ENCODE measurements around the gene ESX1.

The ESX1 gene

DNA sequence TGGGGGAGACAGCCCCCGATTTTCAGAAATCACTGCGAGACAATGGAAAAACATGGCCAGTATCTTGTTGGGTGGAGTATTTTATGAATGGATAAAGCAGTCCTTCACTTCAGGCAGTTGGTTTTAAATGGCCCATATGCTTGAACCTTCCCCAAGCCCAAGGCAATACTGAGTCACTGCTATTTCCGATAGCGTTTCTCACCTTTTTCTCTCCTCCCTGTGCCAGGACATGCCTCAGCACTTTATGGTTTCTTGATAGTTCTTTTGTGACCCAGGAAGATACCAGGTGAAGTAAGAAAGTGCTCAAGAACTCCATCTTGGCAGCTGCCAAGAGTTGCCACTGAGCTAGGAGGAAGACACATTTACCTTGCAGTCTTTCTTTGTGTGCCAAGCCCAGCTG, 26.8 kb upstream of the ESX1 start:
- TF ChIP-seq, protein P1, sequence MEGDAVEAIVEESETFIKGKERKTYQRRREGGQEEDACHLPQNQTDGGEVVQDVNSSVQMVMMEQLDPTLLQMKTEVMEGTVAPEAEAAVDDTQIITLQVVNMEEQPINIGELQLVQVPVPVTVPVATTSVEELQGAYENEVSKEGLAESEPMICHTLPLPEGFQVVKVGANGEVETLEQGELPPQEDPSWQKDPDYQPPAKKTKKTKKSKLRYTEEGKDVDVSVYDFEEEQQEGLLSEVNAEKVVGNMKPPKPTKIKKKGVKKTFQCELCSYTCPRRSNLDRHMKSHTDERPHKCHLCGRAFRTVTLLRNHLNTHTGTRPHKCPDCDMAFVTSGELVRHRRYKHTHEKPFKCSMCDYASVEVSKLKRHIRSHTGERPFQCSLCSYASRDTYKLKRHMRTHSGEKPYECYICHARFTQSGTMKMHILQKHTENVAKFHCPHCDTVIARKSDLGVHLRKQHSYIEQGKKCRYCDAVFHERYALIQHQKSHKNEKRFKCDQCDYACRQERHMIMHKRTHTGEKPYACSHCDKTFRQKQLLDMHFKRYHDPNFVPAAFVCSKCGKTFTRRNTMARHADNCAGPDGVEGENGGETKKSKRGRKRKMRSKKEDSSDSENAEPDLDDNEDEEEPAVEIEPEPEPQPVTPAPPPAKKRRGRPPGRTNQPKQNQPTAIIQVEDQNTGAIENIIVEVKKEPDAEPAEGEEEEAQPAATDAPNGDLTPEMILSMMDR (IDR thresholded peaks at IDR 0.05; ENCODE audit: low read depth, low read length): no peak
- DNase-seq (ENCODE audit: extremely low read depth, low read depth): no peak

DNA sequence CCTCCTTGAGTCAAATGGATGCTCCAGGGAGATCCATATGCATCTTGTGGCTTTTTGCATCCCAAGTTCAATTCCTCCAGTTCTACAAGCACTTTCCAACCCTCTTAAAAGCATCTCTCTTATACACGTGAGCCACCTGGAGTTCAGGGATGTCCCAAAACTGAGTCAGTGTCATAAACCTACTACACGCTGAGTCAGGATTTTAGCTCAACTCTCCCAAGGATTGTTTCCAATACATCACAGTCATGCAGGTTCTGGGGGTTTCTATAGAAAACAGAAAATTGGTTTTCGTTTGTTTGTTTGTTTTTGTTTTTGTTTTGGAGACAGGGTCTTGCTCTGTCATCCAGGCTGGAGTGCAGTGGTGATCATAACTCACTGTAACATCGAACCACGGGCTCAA, 25.9 kb upstream of the ESX1 start:
- DNase-seq (ENCODE audit: extremely low read depth, low read depth): no peak
- TF ChIP-seq, protein P1 (IDR thresholded peaks at IDR 0.05; ENCODE audit: low read depth, low read length): no peak

DNA sequence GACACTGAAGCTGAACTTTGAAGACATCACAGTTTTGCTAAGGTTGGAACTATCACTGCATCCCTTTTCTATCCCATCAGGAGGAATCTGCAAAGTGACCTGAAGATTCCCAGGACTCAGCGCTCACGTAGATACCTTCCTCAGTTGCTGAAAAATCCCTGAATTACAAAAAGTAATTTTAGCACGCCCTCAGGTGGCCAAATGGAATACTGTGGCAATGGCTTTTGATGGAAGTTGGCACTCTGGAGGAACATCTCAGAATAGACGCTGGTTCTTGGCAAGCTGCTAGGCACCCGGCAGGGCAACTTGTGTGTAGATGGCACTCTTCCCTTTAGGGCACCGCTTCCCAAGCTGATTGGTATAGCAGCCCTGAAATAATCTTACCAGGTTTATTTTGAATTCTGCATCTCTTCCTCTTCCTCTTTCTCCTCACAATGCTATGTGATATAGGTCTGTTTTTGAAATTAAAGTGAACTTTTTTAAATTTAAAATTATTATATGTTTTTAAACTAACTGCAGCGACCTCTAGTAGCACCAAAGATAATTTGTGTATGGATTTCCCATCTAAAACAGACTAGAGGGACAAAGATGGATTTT, 16.3 kb upstream of the ESX1 start:
- TF ChIP-seq, protein P1 (IDR thresholded peaks at IDR 0.05; ENCODE audit: low read depth, low read length): peak; percentile 68
- DNase-seq (ENCODE audit: extremely low read depth, low read depth): no peak

DNA sequence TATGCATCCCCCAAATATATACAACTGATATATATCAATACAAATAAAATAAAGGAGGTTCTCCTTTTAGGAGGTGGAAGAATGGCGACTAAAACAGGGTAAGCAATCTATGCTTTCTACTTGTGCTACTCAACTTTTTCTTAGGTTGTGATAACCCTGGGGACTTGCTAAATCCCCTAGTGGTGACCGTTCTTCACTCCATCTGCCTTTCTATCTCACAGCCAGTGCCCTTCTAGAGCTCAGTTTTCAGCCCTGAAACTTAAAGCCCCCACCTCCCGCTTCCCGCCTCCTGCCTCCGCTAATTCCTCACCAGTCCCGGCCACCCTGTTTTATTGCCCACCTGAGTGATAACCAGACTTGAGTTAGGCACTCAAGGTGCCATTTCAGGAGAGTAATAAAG, 15.5 kb upstream of the ESX1 start:
- DNase-seq (ENCODE audit: extremely low read depth, low read depth): no peak

DNA sequence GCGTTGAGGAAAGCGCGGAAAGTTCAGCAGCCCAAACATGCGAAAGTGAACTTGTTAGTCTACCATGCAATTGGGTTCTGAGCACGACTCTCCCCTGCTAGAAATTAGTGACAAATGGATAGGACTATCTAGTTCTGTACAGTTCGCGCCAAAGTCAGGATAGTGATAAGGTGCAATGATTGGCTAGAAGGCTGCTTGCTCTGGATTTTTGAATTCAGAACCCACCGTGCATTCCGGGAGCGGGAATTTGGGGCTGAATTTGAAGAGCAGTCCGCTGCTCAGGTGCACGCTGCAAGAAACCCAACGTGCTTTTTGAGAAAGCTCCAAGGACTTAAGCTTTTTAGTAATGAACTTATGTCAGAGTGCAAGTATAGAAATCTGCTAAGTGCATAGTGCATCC, 732 bp upstream of the ESX1 start:
- TF ChIP-seq, protein P1 (IDR thresholded peaks at IDR 0.05; ENCODE audit: low read depth, low read length): no peak
- DNase-seq (ENCODE audit: extremely low read depth, low read depth): no peak

More for the DNA sequence above, 15.5 kb upstream of the ESX1 start:
- TF ChIP-seq, protein P1 (IDR thresholded peaks at IDR 0.05; ENCODE audit: low read depth, low read length): no peak

DNA sequence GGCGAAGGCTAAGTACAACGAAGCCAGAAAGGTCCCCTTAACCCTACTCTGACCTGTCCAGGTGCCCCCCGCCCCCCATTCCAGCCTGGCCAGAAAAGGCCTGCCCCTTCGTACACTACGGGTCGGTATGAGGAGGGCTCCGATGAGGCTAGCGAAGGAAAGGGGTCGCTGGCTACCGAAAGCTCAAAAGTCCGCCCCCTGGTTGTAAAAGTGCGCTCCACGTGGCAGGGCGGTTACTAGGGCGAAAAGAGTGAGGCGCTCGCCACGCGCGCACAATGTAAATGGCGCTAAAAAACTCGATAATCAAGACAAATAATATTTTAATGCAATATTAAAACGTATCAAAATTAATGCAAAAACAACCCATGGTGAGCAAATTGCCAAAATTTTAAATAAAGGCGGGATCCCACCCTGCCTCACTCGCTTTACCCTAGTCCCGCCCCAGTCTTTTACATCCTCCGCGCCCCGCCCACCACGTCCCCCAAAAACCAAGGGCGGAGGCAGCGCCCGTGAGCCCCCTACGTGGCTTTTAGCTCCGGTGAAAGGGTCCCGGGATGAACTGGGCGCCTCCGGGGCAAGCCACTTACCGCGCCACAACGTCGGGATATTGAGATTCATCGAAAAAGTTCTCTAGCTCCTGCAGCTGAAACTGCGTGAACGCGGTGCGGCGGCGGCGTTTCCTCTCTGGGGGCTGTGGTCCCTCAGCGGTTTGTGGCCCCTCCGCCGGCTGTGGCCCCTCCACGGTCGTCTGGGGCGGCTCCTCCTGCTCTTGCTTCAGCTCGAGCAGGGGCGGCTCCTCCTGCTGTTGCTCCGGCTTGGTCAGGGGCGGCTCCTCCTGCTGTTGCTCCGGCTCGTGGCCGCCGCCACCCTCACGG, 929 bp downstream of the ESX1 start:
- no peak for DNase-seq (ENCODE audit: extremely low read depth, low read depth)

More for the DNA sequence above, 929 bp downstream of the ESX1 start:
- TF ChIP-seq, protein P1 (IDR thresholded peaks at IDR 0.05; ENCODE audit: low read depth, low read length): no peak; the same call in 1 of the 2 replicates

All from AG09319 (cell line).